GM19395 (cell line): ENCODE data around the gene GHR.

Experiments used
- ATAC-seq: cut with Tn5 transposase; IDR thresholded peaks from one replicate; pipeline ENCODE4 v1.9.1; 2021; ENCODE audit warnings: mild to moderate bottlenecking, moderate library complexity; ENCODE audit not compliant: unreplicated experiment

GHR gene

DNA sequence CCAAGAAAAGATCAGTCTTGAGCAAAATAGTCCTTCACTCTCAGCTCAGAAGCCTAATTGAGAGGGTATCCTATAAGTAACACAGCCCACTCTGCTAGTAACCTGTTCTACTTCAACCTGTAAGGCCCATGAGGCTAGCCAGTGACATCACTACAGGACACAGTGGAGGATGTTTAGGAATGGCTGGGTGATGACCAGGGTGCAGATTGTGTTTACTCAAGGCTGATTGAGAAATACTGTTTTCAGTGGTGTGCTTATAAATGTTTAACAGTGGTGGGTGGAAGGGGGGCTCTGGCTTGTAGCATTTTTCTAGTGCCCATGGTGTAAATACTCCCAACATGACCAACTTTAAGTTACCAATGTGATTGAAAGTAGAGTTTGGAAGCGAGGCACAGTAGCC lies 173.6 kb downstream of the GHR start:
- no peak for ATAC-seq

DNA sequence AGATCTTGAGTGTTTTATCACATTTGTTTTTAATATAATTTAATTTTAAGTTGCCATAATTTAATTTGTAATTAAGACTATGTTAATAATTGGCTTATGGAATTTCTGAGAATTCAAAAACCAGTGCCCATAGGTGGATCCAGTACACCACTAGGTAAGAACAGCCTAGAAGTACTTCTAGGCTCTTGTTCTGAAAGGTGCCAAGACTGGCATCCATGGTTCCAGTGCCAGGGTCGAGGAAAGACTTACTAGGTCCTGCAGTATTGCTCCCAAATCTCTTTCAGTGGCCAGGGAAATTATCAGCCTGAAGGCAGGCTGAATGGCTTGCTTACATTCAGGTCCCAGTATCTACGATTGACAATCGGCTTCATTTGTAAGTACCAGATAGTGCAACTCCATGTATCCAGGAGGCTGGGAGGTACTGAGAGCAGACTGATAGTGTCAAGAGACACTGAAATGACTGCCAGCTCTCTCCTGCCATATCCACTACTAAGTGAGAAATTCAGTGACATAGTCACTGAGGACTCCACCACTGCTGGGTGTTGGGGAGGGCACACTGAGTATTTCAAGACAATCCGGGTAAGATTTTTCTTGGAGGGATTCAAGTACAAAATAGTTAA lies 174.2 kb downstream of the GHR start:
- no peak for ATAC-seq

DNA sequence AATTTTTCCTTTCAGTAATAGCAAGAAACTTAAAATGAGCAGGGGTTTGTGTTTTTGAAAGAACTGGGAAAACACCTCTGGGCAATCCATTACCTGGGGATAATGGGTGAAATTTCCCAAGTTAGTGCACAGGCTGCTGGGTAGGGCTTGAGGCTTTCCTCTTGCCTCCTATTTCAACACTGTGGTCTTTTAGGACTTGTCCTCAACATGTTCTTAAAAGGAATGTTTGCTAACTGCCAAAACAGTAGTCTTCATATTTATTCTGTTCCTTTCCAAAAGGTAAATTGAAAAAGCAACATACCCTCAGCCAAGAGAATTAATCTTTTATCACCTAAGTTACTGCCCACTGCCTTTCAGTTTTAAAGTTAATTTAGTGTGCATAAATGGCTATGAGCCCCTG lies 175.1 kb downstream of the GHR start:
- ATAC-seq: no peak

DNA sequence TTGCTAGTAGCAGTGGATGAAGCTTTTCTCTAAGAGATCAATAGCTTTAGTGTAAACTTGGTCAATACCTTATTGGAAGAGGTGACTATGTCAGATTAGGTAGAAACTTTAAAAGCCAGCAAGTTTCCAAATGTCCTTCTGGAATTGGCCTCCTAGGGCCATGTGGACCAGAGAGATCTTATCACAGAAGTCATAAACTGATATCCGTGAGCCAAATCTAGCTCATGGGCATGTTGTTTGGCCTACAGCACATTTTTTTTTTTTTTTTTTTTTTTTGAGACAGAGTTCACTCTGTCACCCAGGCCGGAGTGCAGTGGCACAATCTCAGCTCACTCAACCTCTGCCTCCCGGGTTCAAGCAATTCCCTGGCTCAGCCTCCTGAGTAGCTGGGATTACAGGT lies 175.9 kb downstream of the GHR start:
- no peak for ATAC-seq

DNA sequence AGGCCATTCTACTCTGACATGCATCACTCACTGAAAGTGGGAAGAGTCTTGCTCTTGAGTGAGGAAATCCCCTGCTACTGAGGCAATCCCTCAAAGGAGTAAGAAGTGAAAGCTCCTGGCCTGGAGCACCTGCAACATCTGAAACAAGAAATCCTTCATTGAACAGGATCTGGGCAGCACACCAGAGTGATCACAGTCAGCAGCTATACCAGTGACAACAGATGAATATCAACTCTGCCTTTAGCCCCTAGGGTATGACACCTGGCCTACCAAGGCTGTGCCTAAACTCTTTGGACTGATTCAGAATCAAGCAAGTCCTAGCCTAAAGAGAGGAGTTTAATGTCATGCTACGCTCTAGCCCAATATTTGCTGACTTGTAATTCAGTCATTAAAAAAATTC lies 177.2 kb downstream of the GHR start:
- ATAC-seq: no peak

DNA sequence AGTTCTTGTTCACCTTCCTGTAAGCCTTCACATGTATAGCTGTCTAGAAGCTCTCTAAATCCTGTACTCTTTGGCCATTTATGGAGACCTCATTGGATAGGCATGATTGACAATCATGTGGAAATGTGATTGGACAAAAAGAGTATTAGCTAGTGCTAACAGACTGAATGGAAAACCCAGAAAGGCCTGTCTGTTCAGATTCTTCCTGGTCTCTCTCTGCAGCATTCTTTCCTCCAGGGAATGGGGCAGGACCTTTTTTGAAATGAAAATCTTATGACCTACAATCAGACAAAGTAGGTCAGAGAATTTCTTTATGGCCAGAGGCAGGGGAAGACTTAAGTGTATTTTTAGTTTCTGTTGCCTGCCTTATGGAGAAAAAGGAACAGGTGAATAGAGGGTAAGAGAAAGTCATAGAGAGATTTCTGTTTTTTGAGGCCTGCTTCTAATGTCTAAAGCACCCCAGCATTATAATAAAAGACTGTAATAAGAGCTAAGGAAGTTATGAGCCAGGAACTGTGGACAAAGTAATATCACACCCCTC lies 181.0 kb downstream of the GHR start:
- ATAC-seq: no peak

DNA sequence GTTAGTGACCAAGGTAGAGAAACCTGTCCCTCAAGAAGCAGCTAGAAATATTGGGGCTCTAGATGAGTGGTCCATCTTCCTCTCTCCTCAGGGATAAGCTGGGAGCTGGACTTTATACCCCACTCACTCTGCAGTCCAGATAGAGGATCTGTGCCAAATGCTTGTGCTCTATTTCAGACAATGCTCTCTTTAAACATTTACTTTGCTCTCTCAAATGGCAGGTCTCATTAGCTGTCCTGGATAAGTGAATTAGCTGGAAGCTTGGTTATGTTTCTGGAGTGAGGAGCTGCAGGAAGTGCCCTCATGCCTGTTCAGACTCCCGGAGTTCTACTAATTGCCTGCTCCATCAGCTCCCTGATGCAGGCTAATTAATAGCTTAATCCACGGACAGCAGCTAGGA lies 182.3 kb downstream of the GHR start:
- no peak for ATAC-seq

DNA sequence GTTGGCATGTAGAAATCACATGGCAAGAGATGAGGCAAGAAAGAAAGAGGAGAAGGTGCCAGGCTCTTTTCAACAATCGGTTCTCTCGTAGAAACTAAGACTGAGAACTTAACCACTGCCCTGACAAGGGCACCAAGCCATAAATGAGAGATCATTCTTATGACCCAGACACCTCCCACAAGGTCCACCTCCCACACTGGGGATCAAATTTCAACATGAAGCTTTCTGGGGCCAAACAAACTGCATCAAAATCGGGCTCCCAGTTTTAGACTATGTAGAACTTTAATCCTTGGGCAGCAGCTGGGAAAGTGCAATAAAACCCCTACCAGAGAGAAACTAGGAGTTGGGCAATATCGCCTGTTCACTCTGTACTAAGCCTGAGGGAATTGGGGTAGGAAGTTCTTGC lies 183.2 kb downstream of the GHR start:
- no peak for ATAC-seq

DNA sequence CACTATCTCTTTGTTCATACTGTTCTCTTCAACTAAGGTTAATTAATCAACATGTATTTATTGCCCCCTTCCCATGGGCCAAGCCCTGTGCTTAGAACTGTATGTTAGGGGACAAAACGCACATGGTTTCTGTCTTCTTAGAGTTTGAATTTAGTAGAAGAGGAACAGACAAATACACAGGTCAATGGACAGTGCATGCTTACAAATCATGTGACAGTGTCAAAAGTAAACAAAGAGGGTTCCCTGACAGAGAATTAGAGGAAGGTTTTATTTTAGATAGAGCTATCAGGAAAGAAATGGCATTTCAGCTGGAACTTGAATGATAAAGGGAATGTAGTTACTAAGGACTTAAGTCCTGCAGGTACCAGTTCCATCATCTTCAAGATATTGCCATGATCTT lies 188.2 kb downstream of the GHR start:
- no peak for ATAC-seq

DNA sequence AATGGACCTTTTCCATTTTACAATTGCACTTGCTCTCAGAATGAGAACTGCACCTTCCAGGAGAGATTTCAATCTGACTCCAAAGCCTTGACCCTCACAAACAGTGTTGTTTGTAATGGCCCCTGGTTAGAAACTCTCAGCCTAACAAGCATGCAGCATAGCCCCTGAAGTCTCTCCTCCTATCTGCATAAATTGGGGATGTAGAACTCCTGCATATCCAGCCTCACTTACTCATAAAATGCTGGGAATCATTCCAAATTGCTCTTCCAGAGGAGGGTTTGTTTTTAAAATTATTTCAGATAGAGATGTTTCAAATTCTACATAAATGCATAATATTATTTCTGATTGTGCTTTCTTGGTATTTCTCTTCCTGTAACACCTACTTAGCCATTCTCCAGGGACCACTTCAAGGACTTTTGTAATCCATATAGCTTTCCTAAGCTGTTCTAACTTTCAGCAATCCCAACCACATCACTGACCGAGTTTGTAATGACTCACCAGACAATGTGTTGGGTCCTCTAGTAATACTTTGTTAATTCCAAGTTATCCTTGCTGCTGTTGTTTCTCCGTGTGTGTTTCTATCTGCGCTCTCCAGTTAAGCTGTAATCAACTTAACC lies 189.6 kb downstream of the GHR start:
- no peak for ATAC-seq

DNA sequence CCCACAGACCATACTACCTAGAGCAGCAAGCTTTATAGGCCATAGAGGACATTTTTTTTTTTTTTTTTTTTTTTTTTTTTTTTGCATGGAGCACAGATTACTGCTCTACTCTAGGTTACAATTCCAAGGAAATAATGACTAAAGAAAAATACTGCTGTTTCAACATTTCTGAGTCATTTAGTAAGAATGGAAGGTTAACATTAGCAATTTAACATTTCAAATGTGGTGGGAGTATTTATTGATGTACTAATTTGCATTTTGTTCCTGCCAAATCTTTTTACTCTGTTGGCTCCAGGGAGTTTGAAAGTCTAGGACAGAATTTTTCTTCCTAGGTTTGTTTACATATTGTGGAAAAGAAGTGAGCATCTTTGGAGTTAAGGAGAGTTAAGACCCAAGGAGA lies 191.3 kb downstream of the GHR start:
- ATAC-seq: no peak

DNA sequence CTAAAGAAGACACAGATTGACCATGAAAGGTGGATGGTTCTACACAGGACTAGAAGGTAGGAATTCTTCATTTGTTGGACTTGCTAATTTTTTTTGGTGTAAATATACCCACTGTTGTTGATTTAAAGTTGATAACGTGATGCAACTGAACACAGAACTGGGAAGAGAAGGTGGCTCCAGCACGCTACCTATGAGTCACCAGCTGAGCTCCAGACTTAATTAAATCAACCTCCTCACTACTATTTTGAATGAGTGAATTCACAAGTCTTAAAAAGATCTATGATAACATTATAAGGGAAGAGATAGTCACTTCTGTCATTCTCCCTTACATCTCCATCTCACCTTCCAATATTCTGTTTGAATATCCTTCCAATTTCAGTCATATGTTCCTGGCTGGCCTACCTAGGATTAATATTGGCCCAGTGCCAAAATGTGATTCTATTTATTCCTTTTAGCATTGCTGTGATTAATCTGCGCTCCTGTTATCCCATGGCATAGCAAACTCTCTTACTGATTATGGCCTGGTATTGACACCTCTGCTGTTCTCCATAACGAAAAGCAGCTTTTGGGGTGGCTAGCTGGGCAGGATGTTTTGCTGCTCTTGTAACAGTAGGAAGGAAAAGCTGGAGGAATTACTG lies 197.5 kb downstream of the GHR start:
- no peak for ATAC-seq

DNA sequence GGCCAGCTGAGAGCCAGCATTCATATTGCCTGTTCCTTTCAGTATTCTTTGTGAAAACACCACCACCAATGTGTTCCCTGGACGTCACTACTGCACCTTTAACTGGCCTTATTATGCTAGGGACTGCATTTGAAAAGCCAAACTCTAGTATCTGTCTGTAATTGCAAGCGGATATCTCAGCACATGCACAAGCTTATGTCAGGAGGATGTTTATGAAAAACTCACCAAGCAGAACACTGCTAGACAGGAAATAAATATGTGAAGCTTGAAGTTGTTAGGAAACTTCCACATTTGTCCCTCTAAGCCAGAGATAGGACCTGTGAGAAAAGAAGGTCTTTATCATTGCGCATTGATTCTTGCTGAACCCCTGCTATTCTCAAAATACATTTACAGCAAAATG lies 198.0 kb downstream of the GHR start:
- ATAC-seq: no peak

DNA sequence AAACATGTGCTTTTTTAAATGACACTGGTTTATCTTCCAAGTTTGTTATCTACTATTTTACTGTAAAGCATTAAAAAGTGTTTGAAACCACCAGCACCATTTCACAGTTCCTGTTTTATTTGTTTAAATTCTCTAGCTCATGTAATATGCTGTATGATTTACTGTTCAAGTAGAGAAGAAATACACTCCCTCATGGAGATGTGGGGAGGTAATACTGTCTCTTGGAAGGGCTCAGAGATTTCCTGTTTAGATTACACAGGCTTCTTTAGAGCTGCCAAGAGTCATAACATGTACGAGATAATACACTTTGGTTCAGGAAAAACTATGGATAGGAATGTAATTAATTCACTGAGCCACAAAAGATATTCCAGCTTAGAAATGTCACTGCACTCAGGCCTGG lies 198.4 kb downstream of the GHR start:
- no peak for ATAC-seq

DNA sequence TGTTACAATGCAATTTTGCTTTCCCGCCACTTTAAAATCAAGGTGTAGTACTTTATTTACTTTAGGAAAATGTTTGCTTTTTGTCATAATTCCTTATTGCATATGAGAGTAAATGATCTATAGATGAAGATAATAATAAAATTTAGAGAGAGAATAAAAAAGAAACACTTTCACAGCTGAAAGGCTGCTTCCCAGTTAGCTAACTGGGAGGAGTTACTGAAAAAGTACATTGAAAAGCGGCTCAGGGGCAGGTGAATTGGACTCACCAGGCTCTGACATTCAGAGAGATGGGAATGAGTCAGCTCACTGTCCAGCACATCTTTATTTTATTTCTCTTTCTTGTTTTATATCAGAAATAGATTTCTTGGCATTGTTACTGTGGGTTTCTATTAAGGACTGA lies 201.7 kb downstream of the GHR start:
- ATAC-seq: no peak

DNA sequence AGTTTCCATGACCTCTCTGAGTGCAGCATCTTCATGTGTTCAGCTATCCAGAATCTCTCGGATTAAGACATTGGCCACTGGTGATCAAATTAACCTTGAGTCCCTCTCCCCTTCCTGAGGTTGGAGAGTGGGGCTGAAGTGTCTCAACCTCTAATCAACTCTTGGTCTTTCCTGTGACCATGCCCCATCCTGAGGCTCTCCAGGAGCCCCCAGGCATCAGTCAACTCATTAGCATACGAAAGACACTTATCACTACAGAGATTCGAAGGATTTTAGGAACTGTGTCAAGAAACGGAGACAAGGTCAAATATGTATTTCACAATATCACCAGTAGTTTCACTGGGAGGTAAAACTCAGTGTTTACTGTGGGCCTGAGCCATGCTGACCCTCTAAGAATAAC lies 203.2 kb downstream of the GHR start:
- ATAC-seq: no peak

DNA sequence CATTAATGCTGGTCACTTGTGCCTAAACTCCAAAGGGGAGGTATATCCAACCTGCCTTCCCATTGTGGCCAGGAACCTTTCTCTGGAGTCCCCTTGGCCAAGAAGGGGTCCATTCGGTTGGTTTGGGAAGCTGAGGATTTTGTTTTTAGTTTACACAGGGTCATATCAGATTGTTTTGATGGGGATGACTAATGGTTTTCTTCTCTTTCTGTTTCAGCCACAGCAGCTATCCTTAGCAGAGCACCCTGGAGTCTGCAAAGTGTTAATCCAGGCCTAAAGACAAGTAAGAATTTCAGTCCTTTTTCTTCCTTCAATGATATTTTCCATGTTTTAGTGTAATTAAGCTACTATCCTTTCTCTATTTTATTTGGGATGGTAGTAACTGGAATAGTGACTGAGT lies 205.6 kb downstream of the GHR start:
- no peak for ATAC-seq

DNA sequence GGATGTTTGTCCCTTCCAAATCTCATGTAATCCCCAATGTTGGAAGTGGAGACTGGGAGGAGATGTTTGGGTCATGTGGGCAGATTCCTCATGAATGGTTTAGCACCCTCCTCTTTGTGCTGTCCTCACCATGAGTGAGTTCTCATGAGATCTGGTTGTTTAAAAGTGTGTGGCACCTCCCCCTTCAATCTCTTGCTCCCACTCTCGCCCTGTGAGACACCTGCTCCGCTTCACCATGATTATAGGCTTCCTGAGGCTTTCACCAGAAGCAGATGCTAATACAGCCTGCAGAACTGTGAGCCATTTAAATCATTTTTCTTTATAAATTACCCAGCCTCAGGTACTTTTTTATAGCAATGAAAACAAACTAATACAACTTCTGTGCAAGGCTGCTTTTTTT lies 206.0 kb downstream of the GHR start:
- no peak for ATAC-seq

DNA sequence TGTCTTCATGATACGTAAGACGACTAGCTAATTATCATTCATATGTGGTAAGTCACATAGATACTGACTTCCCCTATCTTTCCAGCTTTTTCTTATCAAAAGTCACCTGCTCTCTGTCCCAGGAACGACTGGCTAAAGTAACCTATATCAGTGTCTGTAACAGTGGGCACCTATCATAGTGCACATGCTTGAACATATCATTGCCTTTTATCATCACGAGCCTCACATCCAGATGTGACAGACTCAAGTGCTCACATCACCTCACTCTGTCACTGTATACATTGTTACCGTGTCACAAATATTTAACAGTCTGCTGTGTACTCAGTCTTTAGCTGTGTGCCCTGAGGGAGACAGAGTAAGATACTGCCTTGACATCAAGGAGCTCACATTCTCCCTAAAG lies 208.0 kb downstream of the GHR start:
- ATAC-seq: no peak

DNA sequence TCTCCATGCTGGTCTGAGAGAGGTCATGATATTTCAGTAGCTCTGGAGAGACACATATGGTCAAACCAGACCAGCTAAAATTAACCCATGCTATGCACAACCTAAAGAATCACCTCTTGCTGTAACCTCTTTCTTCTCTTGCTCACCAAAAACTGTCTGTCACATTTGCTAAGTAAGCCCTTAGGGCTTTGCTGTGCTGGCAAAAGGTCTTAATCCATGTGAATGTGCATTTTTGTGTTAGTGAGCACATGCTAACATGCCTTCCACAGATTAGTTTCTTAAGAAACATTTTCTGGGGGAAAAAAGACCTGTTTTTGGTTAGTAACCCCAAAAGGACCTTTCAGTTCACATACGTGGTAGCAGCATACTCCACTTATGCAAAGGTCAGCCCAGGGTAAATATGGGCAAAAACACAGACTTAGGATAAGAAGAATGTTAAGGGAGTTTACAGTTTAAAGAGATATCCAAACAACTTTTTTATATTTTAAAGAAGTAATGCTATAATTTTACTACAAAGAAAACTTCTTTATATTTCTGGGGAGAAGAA lies 209.2 kb downstream of the GHR start:
- ATAC-seq: no peak

DNA sequence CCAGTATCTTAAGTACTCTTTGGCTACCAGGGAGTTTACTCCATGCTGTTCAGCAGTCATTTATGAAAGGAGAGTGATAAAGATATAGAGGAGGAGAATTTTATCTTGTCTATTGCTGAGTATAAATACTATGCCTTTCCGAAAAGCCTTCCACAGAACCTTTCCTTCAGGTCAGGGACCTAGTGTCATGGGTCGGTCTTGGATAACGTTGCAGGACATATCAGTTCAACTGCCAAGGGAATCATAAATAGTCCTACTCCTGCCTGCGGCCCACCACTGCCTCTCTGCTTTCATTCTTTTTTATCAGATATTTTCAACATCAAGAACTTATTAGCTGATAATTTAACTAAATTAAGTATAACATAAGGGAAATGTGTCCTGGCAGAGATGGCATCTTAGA lies 211.3 kb downstream of the GHR start:
- no peak for ATAC-seq

DNA sequence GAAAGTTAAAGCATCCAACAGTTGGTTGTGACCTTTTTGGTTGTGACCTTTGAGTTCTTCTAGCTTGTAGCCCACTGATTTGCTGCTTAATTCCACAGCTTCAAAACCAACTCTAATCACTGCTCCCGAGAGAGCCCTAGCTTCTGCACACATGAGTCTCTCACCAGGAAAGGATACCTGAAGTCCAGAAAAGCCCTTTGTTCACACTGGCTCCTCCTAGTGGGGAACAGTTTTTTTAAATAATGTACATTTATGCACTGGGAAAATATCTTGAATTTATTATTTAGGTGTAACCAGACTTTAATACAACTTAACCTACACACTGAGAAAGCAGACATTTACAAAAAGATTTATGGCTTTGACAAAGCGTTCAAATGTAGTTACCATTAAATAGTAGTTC lies 213.2 kb downstream of the GHR start:
- ATAC-seq: no peak
